Esophagus muscularis mucosa (tissue), 3 donors: ENCODE results near the gene AKT3.

Source experiments
- POLR2A ChIP-seq: fragments of 450-650 bp; IDR thresholded peaks from one replicate; pipeline ENCODE4 v1.6.1; 2017; ENCODE audit warnings: antibody characterized with exemption, moderate library complexity, mild to moderate bottlenecking, low read depth
- TF ChIP-seq, protein P1 (sequence below), 3 experiments: fragments of 200-600 bp in 2 of 3; fragments of 450-650 bp in 1 of 3; sonication (generic) in 2 of 3; IDR thresholded peaks; one replicate each; pipeline ENCODE4 v1.5.1; 2017 to 2019; ENCODE audit warnings: antibody characterized with exemption in 3 of 3, mild to moderate bottlenecking in 2 of 3, moderate library complexity in 1 of 3

DNA sequence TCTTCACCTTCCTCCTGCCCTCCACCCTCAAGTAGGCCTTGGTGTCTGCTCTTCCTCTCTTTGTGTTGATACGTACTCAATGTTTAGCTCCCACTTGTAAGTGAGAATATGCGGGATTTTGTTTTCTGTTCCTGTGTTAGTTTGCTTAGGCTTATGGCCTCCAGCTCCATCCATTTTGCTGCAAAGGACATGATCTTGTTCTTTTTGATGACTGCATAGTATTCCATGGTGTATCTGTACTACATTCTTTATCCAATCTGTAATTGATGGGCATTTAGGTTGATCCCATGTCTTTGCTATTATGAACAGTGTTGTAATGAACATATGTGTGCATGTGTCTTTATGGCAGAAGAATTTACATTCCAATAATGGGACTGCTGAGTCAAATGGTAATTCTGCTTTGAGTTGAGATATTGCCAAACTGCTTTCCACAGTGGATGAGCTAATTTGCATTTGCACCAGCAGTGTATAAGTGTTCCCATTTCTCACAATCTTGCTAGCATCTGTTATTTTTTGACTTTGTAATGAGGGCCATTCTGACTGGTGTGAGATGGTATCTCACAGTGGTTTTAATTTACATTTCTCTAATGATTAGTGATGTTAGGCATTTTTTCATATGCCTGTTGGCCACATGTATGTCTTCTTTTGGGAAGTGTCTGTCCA, 321.5 kb downstream of the AKT3 start:
- TF ChIP-seq, protein P1, sequence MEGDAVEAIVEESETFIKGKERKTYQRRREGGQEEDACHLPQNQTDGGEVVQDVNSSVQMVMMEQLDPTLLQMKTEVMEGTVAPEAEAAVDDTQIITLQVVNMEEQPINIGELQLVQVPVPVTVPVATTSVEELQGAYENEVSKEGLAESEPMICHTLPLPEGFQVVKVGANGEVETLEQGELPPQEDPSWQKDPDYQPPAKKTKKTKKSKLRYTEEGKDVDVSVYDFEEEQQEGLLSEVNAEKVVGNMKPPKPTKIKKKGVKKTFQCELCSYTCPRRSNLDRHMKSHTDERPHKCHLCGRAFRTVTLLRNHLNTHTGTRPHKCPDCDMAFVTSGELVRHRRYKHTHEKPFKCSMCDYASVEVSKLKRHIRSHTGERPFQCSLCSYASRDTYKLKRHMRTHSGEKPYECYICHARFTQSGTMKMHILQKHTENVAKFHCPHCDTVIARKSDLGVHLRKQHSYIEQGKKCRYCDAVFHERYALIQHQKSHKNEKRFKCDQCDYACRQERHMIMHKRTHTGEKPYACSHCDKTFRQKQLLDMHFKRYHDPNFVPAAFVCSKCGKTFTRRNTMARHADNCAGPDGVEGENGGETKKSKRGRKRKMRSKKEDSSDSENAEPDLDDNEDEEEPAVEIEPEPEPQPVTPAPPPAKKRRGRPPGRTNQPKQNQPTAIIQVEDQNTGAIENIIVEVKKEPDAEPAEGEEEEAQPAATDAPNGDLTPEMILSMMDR (IDR thresholded peaks at IDR 0.05): no peak
- no peak for TF ChIP-seq POLR2A
